NCI-H1105 (cell line): ENCODE results near the gene CCL5.

ENCODE experiments used
- DNase-seq: peaks from one replicate; lab custom pipeline; 2025; lab: John Stamatoyannopoulos, UW

The CCL5 gene

GRCh38 chr17:35879773-35880654 lies at the start of gene CCL5:
Gene CCL5 (minus strand): TSS chr17:35880360.
- DNase-seq: no peak

- no peak for DNase-seq
Observed at GRCh38 chr17:35927714-35928113, 47.6 kb upstream of the CCL5 start.

GRCh38 chr17:35923609-35924114 lies 43.5 kb upstream of the CCL5 start:
- DNase-seq: no peak

- DNase-seq: no peak
Observed at GRCh38 chr17:35920229-35920628, 40.1 kb upstream of the CCL5 start.

GRCh38 chr17:35918665-35919064 lies 38.5 kb upstream of the CCL5 start:
- no peak for DNase-seq

- DNase-seq: no peak
Observed at GRCh38 chr17:35917519-35918213, 37.5 kb upstream of the CCL5 start.

- no peak for DNase-seq
Observed at GRCh38 chr17:35915153-35915964, 35.2 kb upstream of the CCL5 start.

- DNase-seq: no peak
Observed at GRCh38 chr17:35914354-35914753, 34.2 kb upstream of the CCL5 start.

- DNase-seq: no peak
Observed at GRCh38 chr17:35913609-35914008, 33.4 kb upstream of the CCL5 start.

GRCh38 chr17:35912942-35913341 lies 32.8 kb upstream of the CCL5 start:
- no peak for DNase-seq

GRCh38 chr17:35912339-35912912 lies 32.3 kb upstream of the CCL5 start:
- DNase-seq: no peak

- no peak for DNase-seq
Observed at GRCh38 chr17:35909408-35909807, 29.2 kb upstream of the CCL5 start.

- DNase-seq: no peak
Observed at GRCh38 chr17:35907691-35908090, 27.5 kb upstream of the CCL5 start.

- DNase-seq: no peak
Observed at GRCh38 chr17:35906926-35907637, 26.9 kb upstream of the CCL5 start.

GRCh38 chr17:35906191-35906925 lies 26.2 kb upstream of the CCL5 start:
- no peak for DNase-seq

GRCh38 chr17:35903451-35903850 lies 23.3 kb upstream of the CCL5 start:
- no peak for DNase-seq

- DNase-seq: no peak
Observed at GRCh38 chr17:35901631-35902175, 21.5 kb upstream of the CCL5 start.

- DNase-seq: no peak
Observed at GRCh38 chr17:35900708-35901480, 20.7 kb upstream of the CCL5 start.

GRCh38 chr17:35900280-35900679 lies 20.1 kb upstream of the CCL5 start:
- no peak for DNase-seq
